Measurements from ENCODE around the gene PRDX2.

DNA sequence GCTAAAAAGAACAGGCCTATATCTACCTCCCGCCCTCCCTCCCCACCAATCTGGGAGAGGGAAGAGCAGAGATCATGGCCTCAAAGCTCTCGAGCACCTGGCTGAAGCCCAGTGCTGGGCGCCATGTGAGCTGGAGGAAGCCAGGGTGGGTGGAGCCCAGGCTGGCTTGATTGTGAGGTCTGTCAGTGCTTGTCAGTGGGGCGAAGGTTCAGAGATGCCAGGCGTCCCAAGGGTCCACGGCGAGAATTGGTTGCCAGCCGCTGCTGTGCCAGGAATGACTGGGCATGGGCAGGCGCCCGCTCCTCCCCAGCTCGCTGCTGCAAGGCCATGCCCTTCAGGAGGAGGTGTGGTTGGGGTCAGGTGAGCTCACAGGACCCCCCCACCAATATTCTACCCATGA is 38.5 kb downstream of the PRDX2 start:
- TF ChIP-seq, protein P1, sequence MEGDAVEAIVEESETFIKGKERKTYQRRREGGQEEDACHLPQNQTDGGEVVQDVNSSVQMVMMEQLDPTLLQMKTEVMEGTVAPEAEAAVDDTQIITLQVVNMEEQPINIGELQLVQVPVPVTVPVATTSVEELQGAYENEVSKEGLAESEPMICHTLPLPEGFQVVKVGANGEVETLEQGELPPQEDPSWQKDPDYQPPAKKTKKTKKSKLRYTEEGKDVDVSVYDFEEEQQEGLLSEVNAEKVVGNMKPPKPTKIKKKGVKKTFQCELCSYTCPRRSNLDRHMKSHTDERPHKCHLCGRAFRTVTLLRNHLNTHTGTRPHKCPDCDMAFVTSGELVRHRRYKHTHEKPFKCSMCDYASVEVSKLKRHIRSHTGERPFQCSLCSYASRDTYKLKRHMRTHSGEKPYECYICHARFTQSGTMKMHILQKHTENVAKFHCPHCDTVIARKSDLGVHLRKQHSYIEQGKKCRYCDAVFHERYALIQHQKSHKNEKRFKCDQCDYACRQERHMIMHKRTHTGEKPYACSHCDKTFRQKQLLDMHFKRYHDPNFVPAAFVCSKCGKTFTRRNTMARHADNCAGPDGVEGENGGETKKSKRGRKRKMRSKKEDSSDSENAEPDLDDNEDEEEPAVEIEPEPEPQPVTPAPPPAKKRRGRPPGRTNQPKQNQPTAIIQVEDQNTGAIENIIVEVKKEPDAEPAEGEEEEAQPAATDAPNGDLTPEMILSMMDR (IDR thresholded peaks at IDR 0.05; ENCODE audit: low read depth, low read length) = no peak
- no peak for TF ChIP-seq EZH2phosphoT487 (IDR thresholded peaks at IDR 0.05; ENCODE audit: low read depth)
